ENCODE data around the gene FADS2.

DNA sequence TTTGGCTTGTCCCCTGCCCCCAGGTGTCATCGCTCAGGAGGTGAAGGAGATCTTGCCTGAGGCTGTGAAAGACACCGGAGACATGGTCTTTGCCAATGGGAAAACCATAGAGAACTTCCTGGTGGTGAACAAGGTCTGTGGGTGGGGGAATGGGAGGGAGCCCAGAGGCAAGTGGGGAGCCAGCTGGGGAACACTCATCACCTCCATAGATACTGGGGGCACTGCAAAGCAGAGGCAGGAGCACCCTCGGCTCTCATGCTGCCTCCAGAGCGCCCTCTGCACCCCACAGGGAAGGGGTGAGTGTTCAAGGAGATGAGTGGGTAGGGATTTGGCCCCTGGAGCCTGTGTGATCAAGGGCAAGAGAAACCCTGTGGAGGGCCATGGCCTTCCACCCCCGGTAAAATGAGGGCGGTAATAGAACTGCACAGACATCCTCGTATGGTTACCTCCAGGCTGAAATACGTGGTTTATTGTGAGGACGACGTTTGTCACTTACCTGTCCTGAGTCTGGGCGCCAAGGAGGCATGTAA is 49.7 kb upstream of the FADS2 start:
- TF ChIP-seq CTCF (conservative IDR thresholded peaks at IDR 0.05) (no peak), EZH2 (IDR thresholded peaks at IDR 0.05; ENCODE audit: low read depth) (no peak)
